GM18498 (cell line): ENCODE measurements around the gene ANO2.
"Not testable (repeated sequence)": the region's sequence is repeated elsewhere in the genome, so short reads cannot be mapped to it uniquely, and the experiment has no call there.

Source experiments
- ATAC-seq: cut with Tn5 transposase; IDR thresholded peaks from one replicate; pipeline ENCODE4 v1.9.1; 2021; ENCODE audit warnings: mild to moderate bottlenecking, moderate library complexity; ENCODE audit not compliant: unreplicated experiment

The ANO2 gene

GRCh38 chr12:5889381-5890047, 55.5 kb downstream of the ANO2 start:
- no peak for ATAC-seq

- ATAC-seq, result no peak
Measured at GRCh38 chr12:5888816-5889315, 56.2 kb downstream of the ANO2 start.

- ATAC-seq, result not testable (repeated sequence)
Measured at GRCh38 chr12:5887819-5888218, 57.2 kb downstream of the ANO2 start.

GRCh38 chr12:5884866-5885265, 60.2 kb downstream of the ANO2 start:
- ATAC-seq, result no peak

- no peak for ATAC-seq
Measured at GRCh38 chr12:5884285-5884684, 60.8 kb downstream of the ANO2 start.

GRCh38 chr12:5882511-5883190, 62.4 kb downstream of the ANO2 start:
- ATAC-seq, result no peak

GRCh38 chr12:5881666-5882065, 63.4 kb downstream of the ANO2 start:
- no peak for ATAC-seq

- ATAC-seq, result no peak
Measured at GRCh38 chr12:5881101-5881606, 63.9 kb downstream of the ANO2 start.

GRCh38 chr12:5875851-5876250, 69.2 kb downstream of the ANO2 start:
- no peak for ATAC-seq

GRCh38 chr12:5874514-5874913, 70.5 kb downstream of the ANO2 start:
- ATAC-seq, result no peak

- ATAC-seq, result no peak
Measured at GRCh38 chr12:5873281-5873919, 71.7 kb downstream of the ANO2 start.

GRCh38 chr12:5872745-5873144, 72.3 kb downstream of the ANO2 start:
- no peak for ATAC-seq

GRCh38 chr12:5871741-5872140, 73.3 kb downstream of the ANO2 start:
- no peak for ATAC-seq

GRCh38 chr12:5870183-5870582, 74.9 kb downstream of the ANO2 start:
- ATAC-seq, result no peak

GRCh38 chr12:5868625-5869295, 76.3 kb downstream of the ANO2 start:
- no peak for ATAC-seq

GRCh38 chr12:5865397-5865796, 79.7 kb downstream of the ANO2 start:
- no peak for ATAC-seq

- no peak for ATAC-seq
Measured at GRCh38 chr12:5864972-5865371, 80.1 kb downstream of the ANO2 start.

GRCh38 chr12:5864301-5864700, 80.8 kb downstream of the ANO2 start:
- ATAC-seq, result no peak

GRCh38 chr12:5861416-5861815, 83.6 kb downstream of the ANO2 start:
- no peak for ATAC-seq

GRCh38 chr12:5856692-5857091, 88.4 kb downstream of the ANO2 start:
- ATAC-seq, result no peak

GRCh38 chr12:5846950-5847349, 98.1 kb downstream of the ANO2 start:
- no peak for ATAC-seq
